Sigmoid colon (tissue), 4 donors: ENCODE data around the gene TYW1B.

Experiments
- EP300 ChIP-seq, 4 donors: sonication (generic); formaldehyde crosslinking; IDR thresholded peaks; one replicate each; pipeline ENCODE4 v1.6.1; 2017; ENCODE audit warnings: antibody characterized with exemption in 4 of 4
- POLR2AphosphoS5 ChIP-seq, 4 donors: sonication (generic); formaldehyde crosslinking; IDR thresholded peaks; one replicate each; pipeline ENCODE4 v1.6.1; 2017; ENCODE audit warnings: antibody characterized with exemption in 4 of 4

DNA sequence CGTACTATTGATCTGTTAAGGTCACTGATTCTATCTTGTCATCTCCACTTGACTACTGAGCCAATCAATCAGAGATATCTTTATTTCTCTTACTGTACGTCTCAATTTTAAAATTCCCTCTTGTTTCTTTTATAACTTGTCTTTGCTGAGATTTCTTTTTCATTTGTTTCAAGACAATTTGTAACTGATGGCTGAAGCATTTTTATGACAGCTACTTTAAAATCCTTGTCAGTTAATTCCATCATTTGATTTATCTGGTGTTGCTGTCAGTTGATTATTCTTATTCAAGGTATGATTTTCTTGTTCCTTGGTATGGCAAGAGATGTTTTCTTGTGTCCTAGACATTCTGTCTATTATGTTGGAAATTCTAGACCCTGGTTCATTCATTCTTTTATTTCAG lies 76.6 kb downstream of the TYW1B start:
- TF ChIP-seq POLR2AphosphoS5 (IDR thresholded peaks at IDR 0.05) (no peak), EP300 (IDR thresholded peaks at IDR 0.05) (no peak)
